Measurements from ENCODE around the gene LMNTD1.
"Not testable (repeated sequence)": the region's sequence is repeated elsewhere in the genome, so short reads cannot be mapped to it uniquely, and the experiment has no call there.

The LMNTD1 gene

GRCh38 chr12:25491396-25492325 is 61.4 kb downstream of the LMNTD1 start:
- DNase-seq = no peak
- Mint-ChIP-seq H3K27me3 (no peaks in the 10 kb centered on the region), H3K4me3 (no peak overlapping the region), H3K36me3 (no peaks in the 10 kb centered on the region), H3K4me1 (no peaks in the 10 kb centered on the region), H3K27ac (no peak overlapping the region), H3K9me3 (no peaks in the 10 kb centered on the region)
- ATAC-seq (replicated peaks) = no peak

GRCh38 chr12:25488956-25489870 is 63.9 kb downstream of the LMNTD1 start:
- not testable (repeated sequence) for H3K27ac Mint-ChIP-seq; ATAC-seq (replicated peaks)

DNA sequence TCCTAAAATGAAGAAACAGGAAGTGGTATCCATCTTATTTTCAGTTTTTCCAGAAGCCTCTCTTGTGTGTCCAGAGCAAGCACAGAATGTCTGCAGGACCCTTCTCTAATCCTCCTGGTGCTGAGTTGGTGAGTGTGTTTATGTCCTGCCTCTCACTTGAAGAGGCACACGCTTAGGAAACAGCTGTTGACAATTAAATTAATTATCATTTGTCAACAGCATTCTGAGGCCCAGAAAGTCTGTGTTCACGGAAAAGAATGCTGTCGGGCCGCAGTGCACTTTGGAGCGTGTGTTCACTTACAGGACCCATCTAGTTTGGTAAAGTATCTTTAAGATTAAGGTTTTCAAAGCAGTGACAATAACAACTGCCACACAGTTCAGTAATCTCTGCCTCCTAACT is 70.5 kb downstream of the LMNTD1 start:
- no peaks in the 10 kb centered on the region for H3K4me1 Mint-ChIP-seq
- H3K27me3 Mint-ChIP-seq = no peaks in the 10 kb centered on the region
- ATAC-seq (replicated peaks) (no peak), DNase-seq (no peak)
- H3K9me3 Mint-ChIP-seq = no peaks in the 10 kb centered on the region
- H3K27ac Mint-ChIP-seq = no peak overlapping the region
- no peaks in the 10 kb centered on the region for H3K36me3 Mint-ChIP-seq
- no peak overlapping the region for H3K4me3 Mint-ChIP-seq

More at GRCh38 chr12:25488956-25489870, 63.9 kb downstream of the LMNTD1 start:
- DNase-seq, H3K4me3 Mint-ChIP-seq, H3K36me3 Mint-ChIP-seq, H3K27me3 Mint-ChIP-seq, H3K9me3 Mint-ChIP-seq, H3K4me1 Mint-ChIP-seq: not testable (repeated sequence)

- ATAC-seq (replicated peaks) (no peak), DNase-seq (no peak)
- H3K4me1 Mint-ChIP-seq = no peaks in the 10 kb centered on the region
- H3K27me3 Mint-ChIP-seq = peaks cover 0 to 4% of the 10 kb centered on the region in 2 donors
- H3K27ac Mint-ChIP-seq = no peak overlapping the region
- no peaks in the 10 kb centered on the region for H3K36me3 Mint-ChIP-seq
- H3K9me3 Mint-ChIP-seq = no peaks in the 10 kb centered on the region
- no peak overlapping the region for H3K4me3 Mint-ChIP-seq
These were observed 72.9 kb downstream of the LMNTD1 start for GRCh38 chr12:25480145-25480544.

DNA sequence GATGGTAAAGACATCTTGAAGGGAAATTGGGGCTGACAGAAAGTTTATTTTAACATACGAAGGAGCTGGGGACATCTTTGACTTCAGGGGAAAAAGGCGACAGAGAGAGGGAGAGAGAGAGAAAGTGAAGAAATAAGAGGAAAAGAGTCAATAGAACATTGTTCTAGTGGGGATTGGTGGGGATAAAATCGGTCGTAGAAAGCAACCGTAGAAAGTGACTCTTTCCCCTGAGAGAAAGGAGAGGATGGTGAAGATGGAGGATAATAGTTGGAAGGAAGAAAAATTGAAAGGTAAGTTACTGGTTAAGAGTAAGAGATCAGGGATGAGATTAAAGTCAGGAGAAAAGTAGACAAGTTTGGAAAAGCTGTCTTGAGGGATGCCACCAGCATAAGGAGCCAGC is 75.9 kb downstream of the LMNTD1 start:
- DNase-seq (no peak), ATAC-seq (replicated peaks) (no peak)
- Mint-ChIP-seq H3K27me3 (peaks cover 0 to 4% of the 10 kb centered on the region in 2 donors), H3K4me3 (no peak overlapping the region), H3K4me1 (no peaks in the 10 kb centered on the region), H3K9me3 (no peaks in the 10 kb centered on the region), H3K36me3 (no peaks in the 10 kb centered on the region), H3K27ac (no peak overlapping the region)

GRCh38 chr12:25472453-25472852 is 80.6 kb downstream of the LMNTD1 start:
- no peaks in the 10 kb centered on the region for H3K9me3 Mint-ChIP-seq
- no peaks in the 10 kb centered on the region for H3K4me1 Mint-ChIP-seq
- H3K27ac Mint-ChIP-seq = no peak overlapping the region
- no peak overlapping the region for H3K4me3 Mint-ChIP-seq
- no peak for ATAC-seq (replicated peaks)
- peaks cover 0 to 4% of the 10 kb centered on the region in 2 donors for H3K27me3 Mint-ChIP-seq
- no peaks in the 10 kb centered on the region for H3K36me3 Mint-ChIP-seq
- DNase-seq = no peak

DNA sequence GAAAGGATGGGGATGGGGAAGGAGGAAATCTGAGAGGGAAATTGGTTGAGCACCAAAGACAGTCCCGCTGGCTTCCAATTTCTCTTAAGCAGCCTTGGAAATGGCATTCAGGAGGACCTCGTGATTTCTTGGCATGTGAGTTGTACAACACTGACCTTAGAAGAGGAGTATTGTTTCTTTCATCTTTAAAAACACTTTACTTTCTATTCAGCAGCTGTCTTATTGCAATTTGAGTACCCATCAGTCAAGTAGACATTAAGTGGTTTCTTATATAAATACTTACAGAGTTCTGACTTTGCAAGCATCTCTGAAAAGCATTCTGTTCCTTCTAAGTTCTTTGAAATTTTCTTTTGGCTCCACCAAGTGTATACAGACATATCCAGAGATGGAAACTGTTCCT is 83.2 kb downstream of the LMNTD1 start:
- no peak for ATAC-seq (replicated peaks)

DNA sequence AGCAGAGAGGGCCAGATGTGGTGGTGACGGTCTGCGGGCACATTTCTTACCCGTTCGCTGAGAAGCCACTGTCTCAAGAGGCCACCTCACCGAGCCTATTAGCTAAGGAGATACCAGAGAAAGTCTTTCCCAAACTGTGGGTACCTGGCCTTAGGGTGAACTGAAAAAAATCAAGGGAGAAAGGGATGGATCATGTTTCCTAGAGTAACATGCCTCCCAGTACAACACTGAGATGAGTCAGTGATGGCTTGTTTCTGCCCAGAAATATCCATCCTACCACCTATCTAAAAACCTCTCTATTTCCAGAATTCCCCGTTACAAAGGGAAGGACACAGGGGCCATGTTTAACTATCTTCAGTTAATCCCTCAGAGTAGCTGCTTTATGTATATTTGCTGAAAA is 83.7 kb downstream of the LMNTD1 start:
- Mint-ChIP-seq H3K36me3 (peaks cover 3% of the 10 kb centered on the region in 2 donors), H3K27me3 (no peaks in the 10 kb centered on the region), H3K4me3 (no peak overlapping the region), H3K9me3 (peaks cover 0 to 2% of the 10 kb centered on the region in 2 donors), H3K4me1 (no peaks in the 10 kb centered on the region), H3K27ac (no peak overlapping the region)
- DNase-seq (no peak), ATAC-seq (replicated peaks) (no peak)

More for the DNA sequence above, 83.2 kb downstream of the LMNTD1 start:
- Mint-ChIP-seq H3K4me1 (no peaks in the 10 kb centered on the region), H3K27me3 (no peaks in the 10 kb centered on the region), H3K9me3 (peaks cover 0 to 2% of the 10 kb centered on the region in 2 donors), H3K36me3 (peaks cover 3% of the 10 kb centered on the region in 2 donors), H3K4me3 (no peak overlapping the region), H3K27ac (no peak overlapping the region)
- no peak for DNase-seq

DNA sequence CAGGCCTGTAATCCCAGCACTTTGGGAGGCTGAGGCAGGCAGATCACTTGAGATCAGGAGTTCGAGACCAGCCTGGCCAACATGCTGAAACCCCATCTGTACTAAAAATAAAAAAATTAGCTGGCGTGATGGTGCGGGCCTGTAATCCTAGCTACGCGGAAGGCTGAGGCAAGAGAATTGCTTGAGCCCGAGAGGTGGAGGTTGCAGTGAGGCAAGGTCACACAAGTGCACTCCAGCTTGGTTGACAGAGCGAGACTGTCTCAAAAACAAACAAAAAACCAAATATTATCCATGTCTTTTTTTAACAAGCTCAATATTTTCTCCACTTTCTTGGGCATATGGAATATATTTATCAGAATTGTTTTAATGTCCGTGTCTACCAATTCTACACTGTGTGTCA is 89.6 kb downstream of the LMNTD1 start:
- Mint-ChIP-seq H3K27ac (no peak overlapping the region), H3K9me3 (peaks cover 0 to 2% of the 10 kb centered on the region in 2 donors), H3K27me3 (no peaks in the 10 kb centered on the region), H3K4me1 (peaks cover 7 to 12% of the 10 kb centered on the region in 2 donors), H3K36me3 (peaks cover 3% of the 10 kb centered on the region in 2 donors), H3K4me3 (no peak overlapping the region)
- no peak for ATAC-seq (replicated peaks)
- DNase-seq = no peak

DNA sequence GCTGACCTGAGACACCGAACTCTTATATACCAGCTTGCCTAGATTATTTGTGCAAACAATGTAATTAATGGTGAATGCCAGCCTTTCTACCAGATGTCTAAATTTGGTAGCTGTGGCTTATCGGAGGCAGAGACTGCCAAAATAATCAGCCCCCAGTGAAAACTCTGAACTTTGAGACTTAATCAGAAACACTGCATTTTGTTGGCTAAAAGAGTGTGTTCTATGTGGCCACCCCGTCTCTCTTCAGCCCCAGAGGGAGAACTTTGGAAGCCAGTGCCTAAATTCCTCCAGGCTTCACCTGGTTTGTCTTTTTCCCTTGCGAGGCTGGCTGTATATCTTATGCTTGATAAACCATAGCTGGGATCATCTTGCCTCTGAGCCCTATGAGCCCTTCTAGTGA is 90.1 kb downstream of the LMNTD1 start:
- H3K4me3 Mint-ChIP-seq = no peak overlapping the region
- H3K27me3 Mint-ChIP-seq = no peaks in the 10 kb centered on the region
- peaks cover 0 to 2% of the 10 kb centered on the region in 2 donors for H3K9me3 Mint-ChIP-seq
- no peak overlapping the region for H3K27ac Mint-ChIP-seq
- peaks cover 7 to 12% of the 10 kb centered on the region in 2 donors for H3K4me1 Mint-ChIP-seq
- DNase-seq (no peak), ATAC-seq (replicated peaks) (no peak)
- peaks cover 3% of the 10 kb centered on the region in 2 donors for H3K36me3 Mint-ChIP-seq

- H3K9me3 Mint-ChIP-seq = peaks cover 0 to 3% of the 10 kb centered on the region in 2 donors
- peaks cover 7 to 12% of the 10 kb centered on the region in 2 donors for H3K4me1 Mint-ChIP-seq
- peak overlapping the region; percentile 8 to 12 for H3K4me3 Mint-ChIP-seq
- H3K27ac Mint-ChIP-seq = peak overlapping the region; percentile 79
- peak; percentile 99 for ATAC-seq (replicated peaks)
- H3K27me3 Mint-ChIP-seq = no peaks in the 10 kb centered on the region
- DNase-seq = peak; percentile 44
- no peaks in the 10 kb centered on the region for H3K36me3 Mint-ChIP-seq
These were observed 93.5 kb downstream of the LMNTD1 start for GRCh38 chr12:25459541-25459951.

DNA sequence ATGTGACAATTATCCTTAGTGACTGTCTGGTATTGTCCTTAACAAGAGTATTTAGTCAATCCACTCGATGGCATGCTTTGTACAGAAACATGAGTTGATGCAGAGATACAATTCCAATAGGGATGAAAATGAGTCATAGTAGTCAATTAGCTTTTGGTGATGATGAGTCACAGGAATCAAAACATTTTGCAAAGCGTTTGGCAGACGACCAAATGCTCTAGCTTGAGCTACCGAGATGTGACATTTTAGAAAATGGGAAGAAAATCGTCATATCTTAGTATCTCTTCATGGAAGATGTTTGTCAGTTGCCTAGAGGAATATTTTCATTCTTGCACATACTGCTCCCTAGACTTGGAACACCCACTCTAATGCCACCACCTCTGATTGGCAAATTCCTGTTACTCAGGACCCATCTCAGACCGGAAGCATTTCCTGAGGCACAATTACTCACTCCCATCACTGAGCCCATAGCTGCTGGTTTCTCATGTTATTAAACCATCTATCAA is 95.0 kb downstream of the LMNTD1 start:
- Mint-ChIP-seq H3K27me3 (no peaks in the 10 kb centered on the region), H3K27ac (no peak overlapping the region), H3K4me1 (peaks cover 7 to 12% of the 10 kb centered on the region in 2 donors), H3K9me3 (peaks cover 0 to 3% of the 10 kb centered on the region in 2 donors), H3K36me3 (no peaks in the 10 kb centered on the region), H3K4me3 (no peak overlapping the region)
- no peak for DNase-seq
- ATAC-seq (replicated peaks) = no peak

DNA sequence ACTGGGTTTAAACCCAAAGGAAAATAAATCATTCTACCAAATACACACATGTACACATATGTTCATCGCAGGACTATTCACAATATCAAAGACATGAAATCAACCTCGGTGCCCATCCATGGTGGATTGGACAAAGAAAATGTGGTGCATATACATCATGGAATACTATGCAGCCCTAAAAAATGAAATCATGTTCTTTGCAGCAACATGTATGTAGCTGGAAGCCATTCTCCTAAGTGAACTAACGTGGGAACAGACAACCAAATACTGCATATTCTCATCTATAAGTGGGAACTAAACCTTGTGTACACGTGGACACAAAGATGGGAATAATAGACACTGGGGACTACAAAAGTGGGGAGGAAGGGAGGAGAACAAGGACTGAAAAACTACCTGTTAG is 96.6 kb downstream of the LMNTD1 start:
- Mint-ChIP-seq H3K4me1 (peaks cover 7 to 12% of the 10 kb centered on the region in 2 donors), H3K9me3 (peaks cover 0 to 3% of the 10 kb centered on the region in 2 donors), H3K27ac (no peak overlapping the region), H3K4me3 (no peak overlapping the region), H3K27me3 (no peaks in the 10 kb centered on the region), H3K36me3 (peaks cover 0 to 1% of the 10 kb centered on the region in 2 donors)
- no peak for ATAC-seq (replicated peaks)
- no peak for DNase-seq

DNA sequence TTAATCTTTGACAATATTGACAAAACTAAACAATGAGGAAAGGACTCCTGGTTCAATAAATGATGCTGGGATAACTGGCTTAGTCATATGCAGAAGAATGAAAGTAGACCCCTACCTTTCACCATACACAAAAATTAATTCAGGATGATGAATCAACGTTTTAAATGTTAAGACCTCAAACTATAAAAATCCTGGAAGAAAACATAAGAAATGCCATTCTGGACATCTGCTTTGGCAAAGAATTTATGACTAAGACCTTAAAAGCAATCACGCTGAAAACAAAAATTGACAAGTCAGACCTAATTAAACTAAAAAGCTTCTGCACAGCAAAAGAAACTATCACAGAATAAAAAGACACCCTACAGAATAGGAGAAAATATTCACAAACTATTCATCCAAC is 97.4 kb downstream of the LMNTD1 start:
- H3K27me3 Mint-ChIP-seq = no peaks in the 10 kb centered on the region
- H3K4me1 Mint-ChIP-seq = peaks cover 7 to 12% of the 10 kb centered on the region in 2 donors
- DNase-seq (no peak), ATAC-seq (replicated peaks) (no peak)
- H3K4me3 Mint-ChIP-seq = no peak overlapping the region
- H3K36me3 Mint-ChIP-seq = peaks cover 0 to 1% of the 10 kb centered on the region in 2 donors
- peaks cover 0 to 3% of the 10 kb centered on the region in 2 donors for H3K9me3 Mint-ChIP-seq
- no peak overlapping the region for H3K27ac Mint-ChIP-seq

All from stimulated activated naive B cell treated with anti-CD40 and anti-IgM and Interleukin-4, amounts not matched to agents 10 μg/mL and 1 μg/mL and 100 μg/mL, for 72 hours (primary cell).